Measurements from ENCODE around the gene ZNF728.
A peak's percentile ranks its signal among the peaks of the same experiment; 100 is the strongest.
"Not testable (repeated sequence)": the region's sequence is repeated elsewhere in the genome, so short reads cannot be mapped to it uniquely, and the experiment has no call there.

Gene ZNF728

DNA sequence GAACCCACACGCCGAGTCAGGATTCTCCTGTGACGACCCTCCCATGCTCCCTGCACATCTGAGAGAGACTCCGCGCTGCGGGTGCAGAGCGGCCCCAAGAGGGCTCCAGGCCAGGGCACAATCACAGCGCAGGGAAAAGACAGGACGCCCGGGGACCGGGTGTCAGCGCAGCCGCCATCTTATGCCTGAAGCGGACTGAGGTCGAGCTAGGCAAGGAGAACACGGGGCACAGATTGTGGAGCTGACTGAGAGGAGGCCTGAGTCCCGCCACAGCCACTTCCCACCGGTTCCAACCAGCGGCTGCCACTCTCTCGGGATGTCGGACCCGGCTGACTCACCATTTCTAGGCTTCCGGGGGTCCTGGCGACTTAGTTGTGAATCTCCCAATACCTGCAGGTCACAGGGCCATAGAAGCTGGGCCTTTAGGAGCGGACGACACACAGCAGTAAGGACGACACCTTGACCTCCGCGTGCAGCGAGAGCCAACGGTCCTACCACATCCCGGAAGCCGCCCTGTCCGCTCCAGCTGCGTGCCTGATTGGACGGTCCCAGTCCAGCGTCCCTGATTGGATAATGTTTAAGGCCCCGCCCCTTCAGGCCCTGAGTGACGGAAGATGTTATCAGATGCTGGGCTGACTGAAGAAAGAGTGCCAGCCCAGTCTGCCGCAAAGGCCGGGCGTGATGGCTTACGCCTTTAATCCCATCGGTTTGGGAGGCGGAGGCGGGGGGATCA, at the start of gene ZNF728:
TSS of gene ZNF728 (minus strand) at position 487 of the 733 bp plus-strand sequence. CDS start at position 341, 146 bp downstream.
- peak in 50 of 56 donors; percentile 3 to 69 (median 26) for DNase-seq

GRCh38 chr19:23052349-23052748, 49.4 kb upstream of the ZNF728 start:
- no peak for DNase-seq

GRCh38 chr19:23049256-23049655, 46.3 kb upstream of the ZNF728 start:
- no peak for DNase-seq

GRCh38 chr19:23046743-23047142, 43.8 kb upstream of the ZNF728 start:
- DNase-seq = no peak

GRCh38 chr19:23033721-23034120, 30.7 kb upstream of the ZNF728 start:
- DNase-seq = no peak

DNA sequence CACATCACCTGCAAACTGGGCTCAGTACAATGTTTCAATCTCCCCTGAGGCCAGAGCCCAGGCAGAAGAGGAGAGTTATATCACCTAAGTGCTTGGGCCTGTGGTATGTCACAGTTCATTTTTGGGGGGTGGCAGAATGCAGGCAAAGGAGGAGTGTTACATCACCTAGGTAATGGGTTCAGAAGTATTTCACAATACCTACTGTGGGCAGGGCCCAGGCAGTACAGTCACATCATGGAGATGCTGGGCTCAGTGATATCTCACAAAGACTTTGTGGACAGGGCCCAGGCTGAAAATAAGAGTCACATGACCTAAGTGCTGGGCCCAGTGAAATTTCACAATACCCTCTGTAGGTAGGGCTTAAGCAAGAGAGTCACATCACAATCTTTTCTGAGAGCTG, 12.7 kb upstream of the ZNF728 start:
- DNase-seq = no peak

- DNase-seq = not testable (repeated sequence)
Observed at GRCh38 chr19:22994957-22995356, 8.0 kb downstream of the ZNF728 start.

DNA sequence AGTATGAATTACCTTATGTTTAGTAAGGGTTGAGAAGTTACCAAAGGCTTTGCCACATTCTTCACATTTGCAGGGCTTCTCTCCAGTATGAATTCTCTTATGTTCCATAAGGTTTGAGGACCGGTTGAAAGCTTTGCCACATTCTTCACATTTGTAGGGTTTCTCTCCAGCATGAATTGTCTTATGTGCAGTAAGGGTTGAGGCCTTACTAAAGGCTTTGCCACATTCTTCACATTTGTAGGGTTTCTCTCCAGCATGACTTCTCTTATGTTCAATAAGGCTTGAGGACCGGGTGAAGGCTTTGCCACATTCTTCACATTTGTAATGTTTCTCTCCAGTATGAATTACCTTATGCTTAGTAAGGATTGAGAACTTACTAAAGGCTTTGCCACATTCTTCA, 26.7 kb downstream of the ZNF728 start:
- no peak for DNase-seq

DNA sequence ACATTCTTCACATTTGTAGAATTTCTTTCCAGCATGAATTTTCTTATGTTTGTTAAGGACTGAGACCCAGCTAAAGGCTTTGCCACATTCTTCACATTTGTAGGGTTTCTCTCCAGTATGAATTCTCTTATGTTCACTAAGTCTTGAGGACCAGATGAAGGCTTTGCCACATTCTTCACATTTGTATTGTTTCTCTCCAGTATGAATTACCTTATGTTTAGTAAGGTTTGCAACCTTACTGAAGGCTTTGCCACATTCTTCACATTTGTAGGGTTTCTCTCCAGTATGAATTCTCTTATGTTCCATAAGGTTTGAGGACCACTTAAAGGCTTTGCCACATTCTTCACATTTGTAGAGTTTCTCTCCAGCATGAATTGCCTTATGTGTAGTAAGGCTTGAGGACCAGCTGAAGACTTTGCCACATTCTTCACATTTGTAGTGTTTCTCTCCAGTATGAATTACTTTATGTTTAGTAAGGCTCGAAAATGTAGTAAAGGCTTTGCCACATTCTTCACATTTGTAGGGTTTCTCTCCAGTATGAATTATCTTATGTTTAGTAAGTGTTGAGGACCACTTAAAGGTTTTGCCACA, 27.3 kb downstream of the ZNF728 start:
- DNase-seq = not testable (repeated sequence)

DNA sequence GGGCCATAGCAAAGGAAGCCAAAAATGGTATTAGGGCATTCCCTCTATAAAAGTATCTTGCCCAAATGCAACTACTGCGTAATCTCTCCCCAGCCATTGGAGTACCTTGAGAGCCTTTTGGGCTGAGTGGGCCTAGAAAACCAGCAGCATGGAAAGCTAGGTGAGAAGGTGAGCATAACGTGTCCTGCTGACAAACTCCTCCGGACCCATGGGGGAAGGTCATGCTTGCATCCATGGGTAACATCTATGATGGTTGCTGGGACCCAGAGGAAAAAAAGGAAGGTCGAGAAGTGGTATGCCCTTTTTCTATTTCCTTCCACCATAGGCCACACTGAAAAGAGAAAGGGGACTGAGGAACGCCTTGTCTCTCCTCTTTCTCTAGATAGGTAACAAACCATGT, 57.4 kb downstream of the ZNF728 start:
- no peak for DNase-seq

- no peak for DNase-seq
Observed at GRCh38 chr19:22935151-22935550, 67.8 kb downstream of the ZNF728 start.

DNA sequence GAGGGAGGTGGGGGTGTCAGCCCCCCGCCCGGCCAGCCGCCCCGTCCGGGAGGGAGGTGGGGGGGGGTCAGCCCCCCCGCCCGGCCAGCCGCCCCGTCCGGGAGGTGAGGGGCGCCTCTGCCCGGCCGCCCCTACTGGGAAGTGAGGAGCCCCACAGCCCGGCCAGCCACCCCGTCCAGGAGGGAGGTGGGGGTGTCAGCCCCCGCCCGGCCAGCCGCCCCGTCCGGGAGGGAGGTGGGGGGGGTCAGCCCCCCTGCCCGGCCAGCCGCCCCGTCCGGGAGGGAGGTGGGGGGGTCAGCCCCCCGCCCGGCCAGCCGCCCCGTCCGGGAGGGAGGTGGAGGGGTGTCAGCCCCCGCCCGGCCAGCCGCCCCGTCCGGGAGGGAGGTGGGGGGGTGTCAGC, 75.4 kb downstream of the ZNF728 start:
- not testable (repeated sequence) for DNase-seq

GRCh38 chr19:22925181-22925580, 77.8 kb downstream of the ZNF728 start:
- DNase-seq = not testable (repeated sequence)

Data from nucleus accumbens (tissue), 56 donors.